Activated CD4-positive, CD25-positive, alpha-beta regulatory T cell treated with anti-CD3 and anti-CD28 coated beads, Interleukin-2, amount 50 U/mL, for 24 hours (primary cell): ENCODE results near the gene FAM83F.

Experiments
- ATAC-seq, 2 donors: fragments of 150-1000 bp; cut with Tn5 transposase; one replicate each; pipeline ENCODE4 v1.10.0; 2021; ENCODE audit warnings: mild to moderate bottlenecking in 1 of 2, moderate library complexity in 1 of 2

The FAM83F gene

GRCh38 chr22:40071720-40072119 is 77.0 kb downstream of the FAM83F start:
- ATAC-seq = no peak

- ATAC-seq = no peak
These were observed 82.2 kb downstream of the FAM83F start for GRCh38 chr22:40076702-40077645.

DNA sequence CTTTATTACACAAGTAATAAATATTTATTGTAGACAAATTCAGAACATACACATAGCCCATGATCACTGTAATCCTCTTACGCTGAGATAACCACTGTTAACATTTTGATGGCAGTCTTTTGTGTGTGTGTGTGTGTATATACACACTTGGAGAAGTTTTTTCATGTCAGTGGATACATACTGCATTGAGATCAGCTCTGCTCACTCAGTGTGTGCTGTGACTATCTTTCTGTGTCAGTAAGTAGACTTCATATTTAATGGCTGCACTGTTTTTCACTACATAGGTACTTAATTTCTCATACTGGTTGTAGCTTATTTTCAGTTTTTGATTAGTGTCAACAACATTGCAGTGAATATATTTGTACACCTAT is 82.9 kb downstream of the FAM83F start:
- no peak for ATAC-seq

DNA sequence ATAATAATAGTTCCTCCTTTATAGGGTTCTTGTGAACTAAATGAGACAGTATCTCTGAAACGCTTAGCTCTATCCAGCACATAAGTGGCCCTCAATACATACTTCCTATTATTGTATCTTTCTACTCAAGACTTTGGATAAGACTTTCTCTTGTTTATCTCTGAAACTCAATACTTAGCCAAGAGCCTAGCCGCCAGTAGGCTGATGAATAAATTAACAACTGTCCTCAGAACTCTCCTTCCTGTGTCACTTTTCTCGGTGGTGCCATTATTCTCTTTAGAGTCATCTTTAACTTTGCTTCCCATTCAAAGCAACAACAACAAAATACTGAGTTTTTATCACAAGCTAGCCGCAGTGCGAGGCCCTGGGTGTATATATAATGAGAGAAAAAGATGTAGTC is 86.9 kb downstream of the FAM83F start:
- ATAC-seq = peak in 1 of 2 donors; percentile 13

DNA sequence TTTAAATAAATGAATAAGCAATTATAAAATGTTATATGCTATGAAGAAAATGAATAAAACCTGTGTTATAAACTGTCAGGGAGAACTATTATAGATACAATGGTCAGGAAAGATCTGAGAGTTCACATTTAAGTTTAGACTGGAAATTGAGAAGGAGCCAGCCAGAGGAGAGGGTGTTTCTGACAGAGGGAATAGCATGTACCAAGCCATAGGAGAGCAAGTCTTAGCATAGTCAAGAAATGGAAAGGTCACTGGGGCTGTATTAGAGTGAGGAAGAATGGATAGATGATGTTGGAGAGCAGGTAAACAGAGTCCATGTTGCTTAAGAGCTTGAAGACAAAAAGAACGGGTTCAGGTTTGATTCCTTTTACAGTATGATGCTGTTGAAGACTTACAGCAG is 87.4 kb downstream of the FAM83F start:
- no peak for ATAC-seq

DNA sequence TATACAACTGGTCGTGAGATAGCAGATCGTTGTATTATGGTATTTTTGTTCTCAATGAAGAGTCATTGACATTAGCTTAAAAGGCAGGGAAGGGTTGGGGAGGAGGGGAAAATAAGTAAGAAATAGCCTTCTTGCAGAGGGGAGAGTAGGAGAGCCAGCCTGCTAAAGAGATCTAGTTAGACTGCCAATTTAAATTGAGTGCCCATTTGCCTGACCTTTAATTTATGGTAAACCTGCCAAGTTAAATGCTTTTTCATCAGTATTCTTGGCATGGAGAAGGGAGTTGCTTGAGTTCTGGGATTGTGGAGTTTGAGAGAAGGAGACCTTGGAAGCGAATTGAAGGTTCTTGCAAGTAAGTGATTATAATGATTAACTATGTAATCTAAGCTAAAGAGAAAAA is 89.0 kb downstream of the FAM83F start:
- no peak for ATAC-seq

GRCh38 chr22:40084246-40084645 is 89.5 kb downstream of the FAM83F start:
- ATAC-seq = no peak

DNA sequence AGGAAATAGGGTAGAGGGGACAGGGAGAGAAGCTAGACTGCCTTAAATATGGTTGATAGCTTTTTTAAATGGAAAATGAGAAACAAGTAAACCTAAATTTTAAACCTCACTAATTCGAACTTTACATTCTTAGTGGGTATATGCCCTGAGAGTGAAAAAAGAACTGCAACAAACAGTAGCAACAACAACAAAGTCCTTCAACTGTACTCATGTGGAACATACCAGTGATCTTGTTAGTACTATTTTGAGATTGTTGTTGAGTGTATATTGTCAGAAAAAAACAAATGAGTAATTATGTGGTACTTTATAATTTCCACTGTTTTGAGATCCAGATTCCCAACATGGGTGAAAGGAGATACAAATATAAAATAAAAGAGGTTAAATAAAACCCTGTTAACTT is 94.1 kb downstream of the FAM83F start:
- ATAC-seq = no peak
